GM19468 (cell line): Measurements from ENCODE around the gene KCNN3.
"Not testable (repeated sequence)": the region's sequence is repeated elsewhere in the genome, so short reads cannot be mapped to it uniquely, and the experiment has no call there.

Experiments
- ATAC-seq: cut with Tn5 transposase; IDR thresholded peaks from one replicate; pipeline ENCODE4 v1.9.1; 2021; ENCODE audit warnings: mild to moderate bottlenecking, moderate library complexity, moderate number of reproducible peaks; ENCODE audit not compliant: unreplicated experiment; ENCODE audit errors: extremely low read depth

Gene KCNN3

GRCh38 chr1:154683820-154684219 is 186.3 kb downstream of the KCNN3 start:
- ATAC-seq: no peak

- no peak for ATAC-seq
These were observed 187.8 kb downstream of the KCNN3 start for GRCh38 chr1:154682254-154682653.

- not testable (repeated sequence) for ATAC-seq
These were observed 192.2 kb downstream of the KCNN3 start for GRCh38 chr1:154677844-154678243.

- ATAC-seq: not testable (repeated sequence)
These were observed 193.2 kb downstream of the KCNN3 start for GRCh38 chr1:154676847-154677246.

GRCh38 chr1:154674456-154674855 is 195.6 kb downstream of the KCNN3 start:
- ATAC-seq: not testable (repeated sequence)

GRCh38 chr1:154672245-154672644 is 197.8 kb downstream of the KCNN3 start:
- ATAC-seq: not testable (repeated sequence)

- ATAC-seq: not testable (repeated sequence)
These were observed 198.7 kb downstream of the KCNN3 start for GRCh38 chr1:154671412-154671811.

GRCh38 chr1:154670310-154671270 is 199.5 kb downstream of the KCNN3 start:
- not testable (repeated sequence) for ATAC-seq

GRCh38 chr1:154669464-154670282 is 200.4 kb downstream of the KCNN3 start:
- ATAC-seq: no peak

- no peak for ATAC-seq
These were observed 203.9 kb downstream of the KCNN3 start for GRCh38 chr1:154666051-154666790.

- ATAC-seq: no peak
These were observed 205.6 kb downstream of the KCNN3 start for GRCh38 chr1:154664331-154665002.

GRCh38 chr1:154663471-154664060 is 206.5 kb downstream of the KCNN3 start:
- ATAC-seq: no peak

- ATAC-seq: no peak
These were observed 209.0 kb downstream of the KCNN3 start for GRCh38 chr1:154661110-154661509.

- no peak for ATAC-seq
These were observed 210.1 kb downstream of the KCNN3 start for GRCh38 chr1:154659823-154660592.

GRCh38 chr1:154657556-154657955 is 212.5 kb downstream of the KCNN3 start:
- no peak for ATAC-seq

GRCh38 chr1:154652893-154653292 is 217.2 kb downstream of the KCNN3 start:
- ATAC-seq: no peak
